Retinal pigment epithelial cell (primary cell): Measurements from ENCODE around the gene PAM.

Experiments
- DNase-seq: peaks from one replicate; pipeline ENCODE4 v3.0.0-alpha.2; 2010; ENCODE audit warnings: low read depth
- H3K4me3 ChIP-seq: 2 replicates; pipeline ENCODE4 v1.5.1; 2011; ENCODE audit warnings: mild to moderate bottlenecking, low read length, control low read depth, moderate library complexity
- CTCF ChIP-seq: conservative IDR thresholded peaks from 2 replicates; pipeline ENCODE4 v1.5.1; 2011; ENCODE audit warnings: low read depth, low read length, control low read depth, inconsistent platforms

Gene PAM

GRCh38 chr5:102777099-102777498 is 22.0 kb downstream of the PAM start:
- no peak for DNase-seq
- TF ChIP-seq CTCF, result no peak
- no peak overlapping the region for H3K4me3 ChIP-seq

- peak; percentile 61 for DNase-seq
- TF ChIP-seq CTCF, result no peak
- no peak overlapping the region for H3K4me3 ChIP-seq
Measured at GRCh38 chr5:102778478-102778877, 23.4 kb downstream of the PAM start.

- H3K4me3 ChIP-seq, result no peak overlapping the region
- DNase-seq, result no peak
- TF ChIP-seq CTCF, result no peak
Measured at GRCh38 chr5:102781359-102781758, 26.3 kb downstream of the PAM start.

GRCh38 chr5:102781786-102782185 is 26.7 kb downstream of the PAM start:
- no peak for DNase-seq
- no peak overlapping the region for H3K4me3 ChIP-seq
- no peak for TF ChIP-seq CTCF

- no peak for TF ChIP-seq CTCF
Measured at GRCh38 chr5:102782217-102782872, 27.2 kb downstream of the PAM start.

GRCh38 chr5:102787134-102787533 is 32.0 kb downstream of the PAM start:
- no peak for DNase-seq
- H3K4me3 ChIP-seq, result no peak overlapping the region
- no peak for TF ChIP-seq CTCF

More at GRCh38 chr5:102782217-102782872, 27.2 kb downstream of the PAM start:
- H3K4me3 ChIP-seq, result no peak overlapping the region
- DNase-seq, result no peak

- DNase-seq, result no peak
- H3K4me3 ChIP-seq, result no peak overlapping the region
- no peak for TF ChIP-seq CTCF
Measured at GRCh38 chr5:102788788-102789187, 33.7 kb downstream of the PAM start.
